Glomerular visceral epithelial cell (primary cell): ENCODE results near the gene S1PR3.
A peak's percentile ranks its signal among the peaks of the same experiment; 100 is the strongest.

Experiments
- DNase-seq: peaks from one replicate; pipeline ENCODE4 v3.0.0-alpha.2; 2016; ENCODE audit errors: extremely low spot score

The S1PR3 gene

DNA sequence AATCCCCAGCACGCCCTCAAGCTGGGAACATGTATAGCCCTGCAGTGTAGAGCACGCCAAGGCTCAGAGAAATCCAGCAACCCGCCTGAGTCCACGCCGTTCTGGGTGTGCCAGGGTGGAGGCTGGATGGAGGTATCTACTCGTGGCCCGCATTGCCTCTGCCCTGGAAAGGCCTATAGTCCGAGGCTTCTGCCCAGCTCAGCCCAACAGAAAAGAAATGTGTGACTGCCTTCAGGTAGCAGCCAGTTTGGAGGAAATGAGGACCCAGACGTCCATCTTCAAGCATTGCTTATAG lies 18.2 kb downstream of the S1PR3 start:
- no peak for DNase-seq

DNA sequence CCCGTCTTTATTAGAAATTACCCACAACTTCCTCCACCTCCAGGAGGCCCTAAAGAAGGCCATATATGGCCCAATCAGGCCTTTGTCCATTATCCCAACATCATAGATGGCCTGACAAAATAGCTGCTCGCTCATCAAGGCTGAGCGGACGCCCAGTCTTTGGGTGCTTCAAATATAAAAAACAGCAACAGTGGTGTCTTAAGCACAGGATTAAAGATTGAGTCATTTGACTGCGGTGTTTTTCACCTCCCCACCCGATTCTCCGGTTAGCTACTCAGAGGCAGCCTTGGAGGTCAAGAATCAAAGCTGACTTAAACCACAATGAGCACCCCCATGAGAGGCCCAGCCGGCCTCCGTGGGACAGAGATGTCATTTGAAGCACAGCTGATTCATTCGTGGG lies 18.8 kb downstream of the S1PR3 start:
- no peak for DNase-seq

DNA sequence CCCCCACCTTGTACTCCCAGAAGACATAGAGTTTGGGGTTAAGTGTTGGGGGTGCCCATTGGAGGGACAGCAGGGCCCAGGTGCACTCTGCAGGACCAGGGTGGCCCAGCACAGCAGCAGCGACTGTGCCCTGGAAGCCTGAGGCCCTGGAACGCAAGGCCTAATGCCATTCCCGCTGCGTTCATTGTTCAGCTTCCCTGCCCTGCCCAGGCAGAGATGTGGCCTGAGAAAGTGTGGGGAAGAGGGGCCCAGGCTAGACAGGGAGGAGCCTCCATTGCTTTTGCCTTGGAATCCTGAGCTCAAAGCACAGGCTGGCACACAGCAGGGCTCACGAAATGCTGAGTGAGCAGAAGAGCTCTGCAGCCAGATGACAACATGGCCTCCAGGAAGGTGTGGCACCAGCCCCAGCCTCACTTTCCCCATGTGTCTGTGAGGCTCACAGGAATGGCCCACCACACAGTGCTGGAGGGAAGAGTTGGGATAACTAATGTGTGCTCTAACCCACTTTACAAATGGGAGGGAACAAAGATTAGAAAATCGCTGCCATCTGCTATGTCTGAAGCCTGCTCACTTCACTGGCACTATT lies 19.4 kb downstream of the S1PR3 start:
- DNase-seq, result no peak

DNA sequence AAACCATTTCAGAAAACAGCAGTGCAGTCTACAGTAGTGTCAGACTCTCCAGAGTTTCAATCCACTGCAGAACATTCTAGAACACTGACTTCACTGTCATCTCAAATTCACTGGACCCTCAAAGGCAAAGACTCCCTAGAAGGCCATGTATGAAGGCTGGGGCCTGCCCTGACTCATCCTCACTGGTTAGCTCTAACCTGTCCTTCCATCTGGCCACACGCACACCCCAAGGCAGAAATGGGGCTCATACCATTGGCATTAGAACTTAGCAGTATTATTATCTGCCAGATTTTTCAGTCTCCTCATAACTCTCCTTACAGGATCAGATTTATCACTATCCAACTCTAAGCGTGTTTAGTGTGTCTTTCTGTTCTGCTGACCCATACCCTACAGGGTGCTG lies 20.4 kb downstream of the S1PR3 start:
- no peak for DNase-seq

DNA sequence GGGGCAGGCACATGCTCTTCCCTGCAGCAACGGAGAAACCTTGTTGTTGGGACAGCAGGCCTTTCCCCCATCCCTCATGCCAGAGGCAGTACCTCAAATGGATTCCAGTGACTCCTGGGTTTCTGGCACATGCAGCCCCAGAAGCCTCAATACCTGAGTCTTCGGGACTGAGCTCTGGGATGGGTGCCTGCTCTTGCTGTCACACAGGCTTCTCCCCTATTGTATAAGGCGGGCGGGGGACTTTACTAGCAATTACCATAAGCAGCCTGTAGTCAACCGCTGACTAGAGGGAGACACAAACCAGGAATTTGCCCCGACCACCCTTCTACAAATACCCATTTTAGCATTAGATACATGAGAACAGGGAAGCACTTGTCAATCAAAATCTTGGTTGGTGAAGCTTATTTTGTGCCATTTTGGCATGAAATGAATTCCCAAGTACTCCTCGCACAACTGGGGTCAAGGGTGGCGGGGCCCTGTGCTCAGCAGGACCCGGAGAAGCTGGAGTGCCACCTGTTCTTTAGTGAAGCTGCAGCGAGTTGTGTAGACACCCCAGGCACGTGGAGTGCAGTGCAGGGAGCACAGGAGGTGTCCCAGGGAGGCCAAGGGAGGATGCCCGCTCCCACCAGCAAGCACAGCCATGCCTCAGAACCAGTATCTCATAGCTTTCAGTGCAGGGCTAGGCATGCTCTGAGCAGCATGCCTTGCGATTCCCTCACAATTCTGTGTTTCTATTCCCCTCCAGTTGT lies 21.2 kb downstream of the S1PR3 start:
- no peak for DNase-seq

DNA sequence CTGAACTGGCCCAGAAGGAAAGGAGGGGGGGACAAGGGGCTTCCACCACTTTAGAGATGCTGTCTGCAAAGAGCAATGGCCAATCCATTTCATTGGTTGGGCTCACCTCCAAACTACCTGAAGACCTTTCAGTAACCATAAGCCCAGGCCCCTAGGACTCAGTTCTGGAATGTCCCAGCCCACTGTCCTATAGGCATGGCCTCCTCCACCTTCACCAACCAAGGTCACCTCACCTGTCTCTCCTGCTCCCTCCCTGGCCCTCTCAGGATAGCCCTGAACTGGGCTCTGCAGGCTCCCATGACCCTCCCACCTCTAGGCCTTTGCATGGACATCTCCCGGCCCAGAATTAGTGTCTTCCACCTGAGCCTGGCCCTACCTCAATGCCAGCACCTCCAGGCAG lies 22.4 kb downstream of the S1PR3 start:
- DNase-seq, result no peak

DNA sequence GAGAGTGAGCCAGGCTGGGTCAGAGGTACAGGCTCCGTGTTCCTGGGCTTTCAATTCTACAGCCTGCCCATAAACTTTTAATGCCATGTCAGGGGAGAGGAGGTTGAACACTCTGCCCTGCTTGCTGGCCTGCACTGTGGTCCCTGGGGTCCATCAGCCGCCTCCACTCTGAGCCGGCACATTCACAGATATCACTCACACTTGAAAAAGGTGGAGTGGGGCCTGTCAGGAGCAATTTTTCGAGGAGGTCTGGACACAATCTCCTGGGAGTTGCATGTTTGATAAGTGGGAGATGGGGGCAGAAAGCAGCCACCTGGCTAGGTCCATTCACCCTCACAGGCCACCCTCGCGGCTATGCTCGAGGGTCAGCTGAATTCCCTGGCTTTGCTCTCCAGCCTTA lies 22.9 kb downstream of the S1PR3 start:
- DNase-seq, result no peak

DNA sequence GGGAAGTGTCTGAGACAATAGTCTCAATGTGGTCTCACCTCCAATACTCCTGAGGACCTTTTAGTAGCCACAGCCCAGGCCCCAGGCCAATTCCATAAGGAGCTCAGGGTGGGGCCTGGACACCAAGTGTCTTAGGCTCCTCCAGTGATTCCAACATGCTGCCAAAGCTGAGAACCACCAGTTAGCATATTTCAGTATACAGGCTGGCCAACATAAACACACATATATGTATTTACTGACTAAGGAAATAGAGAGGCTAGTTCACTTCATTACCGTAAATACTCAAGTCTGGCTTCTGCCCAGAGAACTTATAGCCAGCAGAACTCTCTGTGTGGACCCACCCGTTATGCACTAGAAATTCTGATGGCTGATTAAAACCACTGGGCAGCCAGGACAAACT lies 24.1 kb downstream of the S1PR3 start:
- no peak for DNase-seq

DNA sequence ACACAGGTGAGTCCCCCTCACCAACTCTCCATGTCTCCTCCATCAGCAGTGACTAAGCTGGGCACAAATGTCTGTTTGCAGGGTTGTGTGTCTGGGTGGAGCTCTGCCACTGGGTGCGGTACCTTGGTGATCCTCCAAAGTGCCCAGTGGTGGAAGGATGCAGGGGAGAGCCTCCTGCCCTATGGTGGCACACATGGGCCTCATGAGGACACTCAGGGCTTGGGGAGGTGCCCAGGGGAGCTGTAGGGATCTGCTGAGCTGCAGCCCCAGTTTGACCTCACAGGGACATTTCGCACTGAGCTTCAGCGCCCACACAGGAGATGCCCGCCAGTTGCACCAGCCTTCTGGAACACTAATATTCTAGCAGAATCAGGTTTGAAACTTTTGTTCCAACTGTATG lies 29.5 kb downstream of the S1PR3 start:
- no peak for DNase-seq

DNA sequence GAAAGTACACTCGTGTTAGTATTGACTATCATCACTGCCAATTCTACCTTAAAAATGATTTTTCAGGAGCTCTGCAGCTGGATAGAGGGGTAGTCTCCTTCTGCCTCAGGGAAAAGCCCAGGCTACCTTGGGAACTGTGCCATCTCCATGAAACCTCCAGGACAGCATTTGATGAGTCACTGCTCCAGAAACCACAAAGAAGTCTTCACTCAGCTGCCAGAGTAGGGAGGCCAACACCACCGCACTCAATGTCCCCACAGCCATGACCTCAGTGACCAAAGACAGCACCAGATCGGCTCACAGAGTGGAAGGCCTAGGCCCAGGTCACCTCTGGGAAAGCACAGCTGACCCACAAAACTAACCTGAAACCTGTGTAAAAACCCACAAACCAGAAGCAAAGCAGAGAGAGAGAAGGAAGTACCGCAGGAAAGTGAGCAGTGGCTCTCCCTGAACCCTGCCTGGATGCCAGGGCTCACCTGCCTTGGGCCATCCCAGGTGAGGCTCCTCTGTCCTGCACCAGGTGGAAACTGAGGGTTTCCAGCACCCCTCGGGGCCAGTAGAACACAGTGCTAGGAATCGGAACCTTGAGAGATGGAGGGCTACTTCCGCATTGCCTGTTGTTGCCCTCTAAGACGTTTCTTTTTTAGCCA lies 30.0 kb downstream of the S1PR3 start:
- DNase-seq, result peak; percentile 91

DNA sequence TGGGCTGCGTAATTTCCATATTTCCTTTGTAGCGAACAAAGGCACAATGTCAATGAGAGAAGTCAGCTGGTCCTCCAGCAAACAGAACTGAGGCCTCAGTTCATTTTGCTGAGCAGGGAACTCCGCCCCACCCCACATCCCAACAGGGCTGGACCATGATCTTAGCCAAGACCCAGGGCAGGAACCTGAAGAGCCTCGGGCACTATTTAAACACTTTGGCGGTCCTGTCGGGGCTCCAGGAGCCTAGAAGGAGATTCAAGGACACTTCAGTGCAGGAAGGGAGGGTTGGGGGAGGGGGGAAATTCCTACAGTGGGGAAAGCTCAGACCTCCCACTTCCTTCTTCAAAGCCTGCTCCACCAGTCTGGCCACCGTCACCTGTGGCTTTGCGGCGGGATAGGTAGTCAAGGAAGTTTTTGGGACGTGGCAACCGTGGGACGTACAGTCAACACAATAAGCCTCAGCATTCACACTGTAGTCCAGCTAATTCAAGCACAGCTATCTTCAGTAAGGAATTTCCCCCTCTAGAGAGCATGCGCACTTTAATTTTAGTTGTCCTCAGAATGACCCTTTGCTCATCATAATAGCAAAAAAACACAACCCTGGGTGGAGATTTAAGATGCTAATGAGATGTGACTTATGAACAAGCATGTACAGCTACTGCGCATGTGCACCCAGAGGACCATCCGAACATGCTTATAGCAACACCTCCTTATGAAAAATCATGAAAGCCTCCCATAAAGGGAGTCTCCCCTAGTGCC lies 30.9 kb downstream of the S1PR3 start:
- DNase-seq, result no peak

DNA sequence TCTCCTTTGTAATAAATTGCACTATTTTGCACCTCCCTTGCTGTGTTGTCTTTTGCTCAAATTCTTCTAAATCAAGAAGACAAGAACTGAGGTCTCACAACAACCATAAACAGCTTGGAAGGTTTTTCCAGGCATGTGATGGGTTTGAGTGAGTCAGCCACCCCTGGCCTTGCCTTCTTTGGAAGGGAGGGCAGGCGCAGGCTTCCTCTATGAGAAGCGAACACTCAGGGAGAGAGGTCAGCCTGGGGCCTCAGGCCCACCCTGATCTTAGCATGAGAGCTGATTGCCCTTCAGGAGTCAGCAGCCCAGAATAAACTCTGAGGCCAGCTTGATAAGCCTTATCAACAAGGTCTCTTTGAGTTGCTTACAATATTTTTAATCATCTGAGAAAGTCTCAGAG lies 31.6 kb downstream of the S1PR3 start:
- peak; percentile 17 for DNase-seq

DNA sequence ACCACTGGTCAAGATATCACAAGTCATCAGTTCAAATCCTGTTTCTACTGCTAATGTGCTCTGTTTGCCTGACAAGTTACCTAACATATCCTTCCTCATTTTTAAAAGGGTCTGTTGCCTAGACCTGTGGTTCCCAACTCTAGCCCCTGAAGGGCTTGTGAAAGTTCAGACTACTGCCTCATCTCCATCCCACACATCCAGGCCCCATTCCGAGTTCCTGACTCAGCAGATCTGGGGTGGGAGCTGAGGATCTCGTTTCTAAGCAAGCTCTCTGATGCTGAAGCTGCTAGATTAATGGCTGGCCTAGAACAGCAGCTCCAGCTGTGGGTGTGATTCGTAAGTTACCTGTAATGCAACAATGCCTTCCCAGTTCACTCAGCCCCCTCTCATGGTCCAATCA lies 32.5 kb downstream of the S1PR3 start:
- no peak for DNase-seq

DNA sequence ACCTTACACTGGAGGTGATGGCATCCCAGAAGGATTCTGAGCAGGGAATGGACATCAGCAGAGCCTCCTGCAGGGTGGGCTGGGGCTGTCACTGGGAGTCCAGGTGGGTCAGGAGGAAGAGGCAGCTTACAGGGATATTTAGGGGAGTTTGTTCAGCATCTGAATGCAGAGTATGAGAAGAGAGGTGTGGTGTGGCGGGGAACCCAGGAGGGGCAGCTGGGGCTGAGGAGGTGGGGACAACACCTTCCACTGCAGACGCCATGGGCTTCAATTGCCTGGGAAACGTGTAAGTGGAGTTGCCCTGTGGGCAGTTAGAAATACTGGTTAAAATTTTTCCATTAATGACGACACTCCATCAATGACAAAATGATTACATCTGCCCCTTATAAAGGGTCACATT lies 33.5 kb downstream of the S1PR3 start:
- DNase-seq, result no peak

DNA sequence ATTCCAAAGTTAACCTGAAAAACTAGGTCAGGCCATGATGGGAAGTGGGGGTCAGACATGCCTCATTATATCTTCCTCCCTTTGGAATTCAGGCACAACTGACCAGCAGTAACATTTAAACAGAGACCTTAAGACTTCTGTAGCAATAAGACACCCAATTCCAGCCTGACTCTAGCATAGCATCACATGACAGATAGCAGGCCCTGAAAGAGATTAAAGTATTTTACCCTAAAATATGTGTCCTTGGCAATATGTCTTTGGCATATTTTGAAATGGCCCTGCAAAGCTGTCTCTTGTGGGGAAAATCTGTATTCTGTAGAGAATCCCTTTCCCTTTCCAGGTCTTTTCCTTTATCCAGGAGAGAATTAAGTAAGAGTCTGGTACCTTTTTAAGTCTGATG lies 34.3 kb downstream of the S1PR3 start:
- DNase-seq, result no peak

DNA sequence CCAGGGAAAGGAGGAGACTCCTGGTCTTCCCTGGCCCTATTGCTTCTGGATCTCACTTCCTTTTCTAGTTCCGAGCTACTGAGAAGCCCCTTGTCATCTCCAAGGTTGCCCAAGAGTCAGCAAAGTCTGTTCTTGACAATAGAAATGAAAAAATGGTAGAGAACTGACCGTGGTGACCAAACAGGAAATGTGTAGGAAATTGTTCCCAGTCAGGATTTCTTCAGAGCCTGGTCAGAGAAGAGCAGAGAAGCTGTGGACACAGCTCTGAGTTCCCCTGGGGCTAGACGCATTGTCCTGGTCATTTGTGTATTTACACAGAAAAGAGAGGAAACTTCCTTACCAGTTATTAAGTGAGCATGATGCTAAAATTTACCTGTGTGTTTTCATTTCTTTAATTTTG lies 35.6 kb downstream of the S1PR3 start:
- no peak for DNase-seq

DNA sequence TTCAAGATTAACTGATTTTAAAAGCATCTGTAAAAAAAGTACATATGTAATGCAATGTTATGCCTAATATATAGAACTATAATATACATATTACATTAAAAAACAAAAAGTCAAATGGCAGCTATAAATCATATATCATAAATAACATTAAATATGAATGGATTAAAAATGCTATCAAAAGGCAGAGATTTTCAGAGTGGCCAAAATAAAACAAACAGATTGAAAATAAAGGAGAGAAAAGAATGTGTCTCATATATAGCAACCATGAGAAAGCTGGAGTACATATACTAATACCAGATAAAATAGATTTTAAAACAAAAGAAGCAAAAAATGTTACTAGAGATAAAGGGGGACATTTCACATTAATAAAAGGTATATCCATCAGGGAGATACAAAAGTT lies 38.5 kb downstream of the S1PR3 start:
- no peak for DNase-seq

DNA sequence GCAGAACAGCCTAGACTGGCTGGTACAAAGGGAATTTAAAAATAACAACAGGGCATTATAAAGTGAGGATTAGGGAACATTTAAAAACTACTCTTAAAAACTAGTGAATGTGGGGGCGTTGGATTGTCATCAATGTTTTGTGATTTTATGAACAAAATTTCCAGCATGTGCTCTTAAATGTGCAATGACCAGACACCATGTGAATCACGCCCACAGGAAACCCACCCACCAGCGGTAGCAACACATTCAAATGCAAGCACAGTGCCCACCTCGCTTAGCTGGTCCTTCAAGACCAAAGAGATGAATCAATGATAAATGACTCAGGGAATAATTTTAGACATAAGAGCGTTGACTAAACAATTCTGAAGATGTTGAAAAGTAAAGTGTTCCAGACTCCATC lies 40.9 kb downstream of the S1PR3 start:
- DNase-seq, result no peak

DNA sequence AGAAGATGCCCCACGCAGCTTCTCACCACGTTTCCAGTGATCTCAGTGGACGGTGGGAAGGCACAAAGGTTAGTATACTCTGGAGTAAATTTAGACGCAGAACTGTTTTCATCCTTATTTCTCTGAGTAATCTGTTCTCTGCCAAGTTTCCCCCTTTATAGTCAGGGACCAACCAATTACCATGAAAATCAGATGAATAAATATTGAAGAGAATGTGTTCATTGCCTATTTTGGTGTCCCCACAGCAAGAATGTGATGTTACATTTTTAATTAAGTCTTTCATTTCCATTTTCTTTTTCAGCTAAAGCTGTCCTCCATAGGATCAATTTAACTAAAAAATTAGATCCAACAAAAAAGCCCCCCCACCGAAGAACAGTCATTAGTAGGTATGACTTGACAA lies 41.4 kb downstream of the S1PR3 start:
- DNase-seq, result no peak

DNA sequence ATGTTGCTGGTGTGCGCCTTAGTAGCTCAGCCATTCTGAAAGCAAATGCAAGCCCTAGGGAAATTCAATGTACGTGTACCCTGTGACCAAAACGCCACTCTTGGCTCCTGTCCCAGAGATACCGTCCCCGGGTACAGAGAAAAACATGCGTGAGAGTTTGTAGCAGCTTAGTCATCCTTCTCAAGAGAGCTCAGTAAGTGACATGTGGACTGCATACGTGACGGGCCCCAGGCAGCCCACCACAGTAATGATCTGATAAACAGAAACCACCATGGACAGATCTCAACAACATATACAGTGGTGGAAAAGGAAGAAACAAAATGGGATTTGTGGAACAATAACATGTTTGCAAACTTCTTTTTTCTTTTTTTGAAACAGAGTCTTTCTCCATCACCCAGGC lies 45.1 kb downstream of the S1PR3 start:
- no peak for DNase-seq

DNA sequence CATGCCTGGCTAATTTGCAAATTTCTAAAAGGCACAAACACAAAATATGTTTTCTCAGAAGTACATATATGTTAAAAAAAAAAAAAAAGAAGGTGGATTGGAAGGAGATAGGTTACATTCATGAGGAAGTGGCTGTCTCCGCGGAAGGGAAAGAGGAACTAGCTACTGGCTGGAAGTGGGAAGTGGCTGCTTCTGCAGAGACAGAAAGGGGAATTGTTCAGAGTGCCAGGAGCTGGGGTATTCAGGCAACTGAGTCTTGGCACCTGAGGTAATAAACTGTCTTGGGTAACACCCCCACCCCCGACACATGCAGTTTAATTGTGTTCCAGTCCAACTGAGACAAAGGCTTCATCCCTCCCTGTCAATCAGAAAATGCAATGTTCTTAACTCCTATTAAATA lies 45.6 kb downstream of the S1PR3 start:
- DNase-seq, result no peak

DNA sequence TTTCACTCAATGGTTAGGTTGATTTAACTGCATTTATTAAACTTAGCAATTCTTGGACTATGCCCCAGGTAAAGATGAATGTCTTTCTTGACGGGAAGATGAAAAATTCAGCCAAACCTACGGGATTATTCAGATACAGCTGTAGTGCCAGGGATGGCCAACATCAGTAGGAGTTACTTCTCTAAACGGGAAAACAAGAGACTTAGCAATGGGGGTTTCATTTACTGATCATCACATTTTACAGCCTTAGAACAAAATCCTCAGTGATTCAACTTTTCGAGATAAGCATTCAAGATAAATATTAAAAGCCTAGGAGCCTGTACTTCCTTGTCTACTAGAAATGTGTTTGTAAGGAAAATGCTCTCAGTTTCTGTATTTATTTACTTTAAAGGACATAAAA lies 46.1 kb downstream of the S1PR3 start:
- no peak for DNase-seq

DNA sequence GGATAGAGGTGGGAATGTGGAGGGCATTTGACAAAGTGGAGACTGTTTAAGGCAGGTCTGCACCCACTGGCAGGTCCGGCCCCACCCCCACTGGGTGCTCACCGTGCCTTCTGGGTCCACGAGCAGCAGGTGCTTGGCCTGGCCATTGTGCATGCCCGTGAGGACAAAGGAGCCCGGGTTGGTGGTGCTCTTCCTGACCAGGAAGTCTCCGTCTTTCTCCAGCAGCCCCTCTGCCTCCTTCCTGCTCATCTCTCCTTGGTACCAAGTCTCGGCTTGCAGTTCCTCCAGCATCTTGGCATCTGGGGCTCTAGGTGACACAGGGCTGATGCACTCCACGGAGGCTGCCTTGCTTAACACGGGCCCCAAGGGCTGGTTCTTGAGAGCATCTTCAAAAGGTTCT lies 46.6 kb downstream of the S1PR3 start:
- no peak for DNase-seq
